NCI-H1436 treated with DMSO at 0.1 percent for 48 hours (cell line): Measurements from ENCODE around the gene ATP13A5.
A peak's percentile ranks its signal among the peaks of the same experiment; 100 is the strongest.

Source experiments
- DNase-seq: peaks from one replicate; lab custom pipeline; 2025; lab: John Stamatoyannopoulos, UW

The ATP13A5 gene

DNA sequence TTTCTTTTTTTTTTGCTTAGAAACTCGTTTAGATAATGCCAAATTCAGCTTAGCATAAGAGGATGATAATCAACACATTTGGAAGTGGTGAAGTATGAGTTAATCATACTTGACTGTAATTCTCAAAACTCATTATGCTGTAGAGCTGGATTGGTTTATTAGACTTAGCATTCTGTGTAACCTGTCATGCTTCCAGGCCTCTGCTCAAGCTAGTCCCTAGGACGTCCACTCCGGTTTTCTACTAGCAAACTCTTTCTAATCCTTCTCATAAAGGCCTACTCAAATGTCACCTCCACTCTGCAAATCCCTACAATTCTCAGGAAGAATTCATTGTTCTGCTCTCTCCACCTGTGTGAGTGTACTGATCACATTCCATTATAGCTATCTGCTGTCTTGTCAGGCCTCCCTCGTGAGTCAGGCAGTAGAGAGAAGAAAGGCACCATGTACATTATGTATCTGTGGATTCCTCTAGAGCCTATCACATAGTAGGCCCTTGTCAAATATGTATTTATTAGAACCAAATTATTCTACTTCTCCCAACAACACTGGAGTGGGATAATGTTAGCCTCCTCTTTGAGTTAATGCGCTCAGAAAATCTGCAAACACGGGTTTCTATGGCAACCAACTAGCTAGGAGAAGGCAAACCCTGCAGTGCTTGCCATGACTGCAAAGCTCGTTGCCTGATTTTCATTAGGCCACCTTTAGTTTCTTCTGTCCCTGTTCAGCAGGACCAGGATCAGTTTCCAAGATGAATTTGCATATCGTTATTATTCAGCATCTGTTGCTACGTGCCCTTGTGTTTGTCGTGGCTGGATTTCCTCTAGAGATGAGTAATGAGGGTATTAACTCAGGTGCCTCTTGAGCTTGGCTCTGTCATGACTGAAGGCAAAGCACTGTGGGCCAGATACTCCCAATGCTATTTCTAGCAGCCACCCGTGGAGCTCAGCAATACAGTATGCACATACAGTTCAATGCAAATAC lies 30.7 kb downstream of the ATP13A5 start:
- DNase-seq, result no peak

DNA sequence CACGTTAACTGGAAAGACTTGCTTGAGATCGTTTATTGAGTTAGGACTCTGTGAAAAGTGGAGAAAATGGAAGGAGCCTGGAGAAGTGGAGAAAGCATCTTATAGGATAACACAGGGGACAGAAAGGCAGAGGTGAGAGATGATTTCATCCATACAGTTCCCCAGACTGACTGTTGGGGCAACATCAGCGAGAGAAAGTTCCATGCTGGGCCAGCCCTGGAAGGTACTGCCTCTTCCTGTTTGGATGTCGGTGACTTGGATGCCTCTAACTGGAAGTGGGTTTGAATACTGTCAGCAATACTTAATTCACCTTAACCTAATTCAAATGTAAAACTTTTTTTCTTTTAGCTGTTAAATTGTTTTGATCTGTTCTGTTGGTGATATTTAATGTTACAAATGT lies 32.3 kb downstream of the ATP13A5 start:
- no peak for DNase-seq

DNA sequence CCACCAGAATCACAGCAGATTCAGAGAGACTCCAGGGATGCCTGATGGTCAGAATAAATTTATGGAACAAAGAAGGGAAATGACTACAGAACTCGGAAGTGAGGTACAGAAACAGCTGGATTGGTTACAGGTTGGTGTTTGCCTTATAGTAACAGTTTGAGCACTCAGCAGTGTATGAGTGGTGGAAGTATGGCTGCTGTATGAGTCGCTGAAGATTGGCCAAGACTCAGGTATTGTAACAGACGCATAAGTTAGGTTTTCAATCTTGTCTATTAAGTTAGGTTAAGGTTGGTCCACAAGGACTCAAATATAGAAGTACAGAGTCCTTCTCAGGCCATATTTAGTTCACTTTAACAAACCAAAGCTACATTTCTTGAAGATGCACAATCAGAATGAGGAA lies 33.1 kb downstream of the ATP13A5 start:
- DNase-seq, result no peak

DNA sequence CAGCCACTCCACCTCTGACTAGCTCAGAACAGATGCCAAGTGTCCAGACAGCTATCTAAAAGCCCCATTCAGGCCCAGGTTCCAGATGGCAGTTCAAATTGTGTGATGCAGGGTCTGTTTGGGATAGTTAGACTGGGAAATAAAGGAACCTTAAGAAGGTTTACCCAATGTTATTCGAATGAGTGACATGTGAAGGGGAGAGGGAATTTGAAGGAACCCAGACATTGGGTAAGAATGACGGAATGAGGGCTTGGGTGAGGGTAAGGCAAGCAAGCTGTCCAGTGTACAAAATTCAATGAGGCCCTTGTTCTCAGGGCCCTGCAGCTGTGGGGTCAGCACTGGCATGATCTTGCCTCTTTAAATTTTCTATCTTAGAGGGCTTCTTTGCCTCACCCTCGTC lies 34.1 kb downstream of the ATP13A5 start:
- DNase-seq, result no peak

DNA sequence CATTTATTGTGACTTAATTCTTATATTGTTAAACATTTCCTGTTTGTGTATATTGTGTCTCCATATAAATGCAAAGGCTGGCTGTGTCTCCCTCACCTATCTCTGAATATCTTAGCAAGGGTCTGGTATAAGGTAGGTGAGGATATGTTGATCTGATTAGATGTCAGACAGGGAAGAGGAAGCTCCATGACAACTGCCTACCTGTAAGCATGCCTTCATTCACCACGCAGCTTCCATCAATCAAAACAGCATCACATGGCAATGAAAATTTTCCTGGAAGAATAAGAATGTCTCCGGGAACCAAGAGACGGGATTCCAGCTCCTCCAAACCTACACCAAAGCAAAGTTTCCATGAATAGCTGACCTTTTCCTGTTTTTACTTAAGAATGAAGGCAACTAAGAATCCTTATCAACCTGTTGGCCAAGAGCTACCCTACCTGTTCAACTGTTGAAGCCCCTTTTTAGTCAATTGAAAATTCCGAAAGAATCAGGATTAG lies 34.8 kb downstream of the ATP13A5 start:
- no peak for DNase-seq

DNA sequence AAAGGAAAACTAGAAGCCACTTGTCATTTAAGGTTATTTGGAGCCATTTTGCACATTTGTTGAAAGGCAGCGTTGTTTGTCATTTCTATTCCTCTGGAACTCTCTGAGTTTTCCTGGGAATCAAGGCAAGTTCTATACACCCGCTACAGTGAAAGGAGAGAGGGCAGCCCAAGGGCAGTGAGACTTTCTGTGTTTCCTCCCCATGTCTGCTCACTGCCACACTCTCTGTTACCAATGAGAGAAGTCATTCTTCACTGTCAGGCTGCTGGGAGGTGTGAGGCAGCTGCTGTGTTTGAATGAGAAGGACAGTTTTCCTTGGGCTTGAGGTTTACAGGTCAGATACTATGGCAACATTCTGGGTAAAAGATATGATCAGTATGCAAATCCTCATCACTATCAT lies 36.0 kb downstream of the ATP13A5 start:
- DNase-seq, result no peak

DNA sequence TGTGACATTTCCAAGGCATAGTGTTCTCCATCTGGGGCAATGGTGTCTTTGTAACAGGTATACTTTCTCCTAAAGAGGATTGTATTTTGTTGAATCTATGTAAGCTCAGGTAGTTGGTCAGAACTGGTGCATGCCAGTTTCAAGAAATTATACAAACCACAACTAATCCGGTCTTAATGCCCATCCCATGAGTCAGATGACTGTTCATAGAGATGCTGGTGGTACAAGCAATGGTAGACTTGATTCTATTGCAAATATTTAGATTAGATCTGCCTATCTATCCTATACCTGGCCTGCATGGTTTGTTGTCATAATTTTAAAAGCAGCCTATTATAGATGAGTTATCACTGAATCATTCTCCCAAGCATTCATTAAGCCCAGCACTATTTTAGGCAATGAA lies 43.5 kb downstream of the ATP13A5 start:
- DNase-seq, result no peak

DNA sequence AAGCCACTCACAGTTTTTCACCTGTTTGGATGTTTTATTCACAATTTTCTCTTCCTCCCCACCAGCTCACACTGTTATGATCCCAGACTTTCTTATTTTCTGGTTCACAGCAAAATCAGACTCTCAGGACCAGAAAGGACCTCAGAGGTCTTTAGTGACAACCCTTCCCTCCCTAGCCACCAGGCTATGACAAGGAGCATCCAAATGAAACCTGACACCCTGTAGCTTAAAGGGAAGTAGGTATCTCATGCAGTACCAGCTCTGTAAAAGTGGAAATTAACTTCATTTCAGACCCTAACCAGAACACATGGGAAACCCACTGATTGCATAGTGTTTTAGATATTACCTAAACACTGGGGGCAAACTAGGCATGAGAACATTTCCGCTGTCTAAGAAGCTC lies 45.3 kb downstream of the ATP13A5 start:
- no peak for DNase-seq

DNA sequence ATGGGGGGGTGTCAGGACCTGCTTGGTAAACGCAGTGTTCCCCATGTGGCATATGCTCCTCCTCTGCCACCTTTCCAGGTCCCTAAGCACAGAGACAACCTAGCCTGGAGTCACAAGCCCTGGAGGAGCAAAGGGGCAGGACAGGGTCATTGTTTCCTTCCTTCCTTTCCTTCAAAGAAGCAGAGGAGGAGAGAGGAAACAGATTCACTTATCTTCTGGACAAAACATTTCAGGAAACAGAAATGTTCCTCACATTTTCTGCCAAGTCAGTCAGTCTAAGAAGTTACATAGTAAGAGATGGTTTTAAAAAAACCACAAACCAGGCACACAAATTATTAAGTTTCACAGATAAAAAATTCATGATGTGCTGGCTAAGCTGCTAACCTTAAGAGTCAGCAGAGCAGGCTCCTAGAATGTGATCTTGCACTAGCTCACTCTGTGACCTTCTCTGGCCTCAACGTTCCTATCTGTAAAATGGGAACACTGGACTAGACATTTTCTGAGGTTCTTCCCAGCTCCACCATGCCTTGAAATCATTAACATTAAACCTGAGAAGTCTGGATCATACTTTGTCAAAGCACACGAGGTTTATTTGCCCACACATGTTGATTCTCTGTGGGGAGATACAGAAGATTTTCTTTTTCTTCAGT lies 47.9 kb downstream of the ATP13A5 start:
- DNase-seq, result no peak

DNA sequence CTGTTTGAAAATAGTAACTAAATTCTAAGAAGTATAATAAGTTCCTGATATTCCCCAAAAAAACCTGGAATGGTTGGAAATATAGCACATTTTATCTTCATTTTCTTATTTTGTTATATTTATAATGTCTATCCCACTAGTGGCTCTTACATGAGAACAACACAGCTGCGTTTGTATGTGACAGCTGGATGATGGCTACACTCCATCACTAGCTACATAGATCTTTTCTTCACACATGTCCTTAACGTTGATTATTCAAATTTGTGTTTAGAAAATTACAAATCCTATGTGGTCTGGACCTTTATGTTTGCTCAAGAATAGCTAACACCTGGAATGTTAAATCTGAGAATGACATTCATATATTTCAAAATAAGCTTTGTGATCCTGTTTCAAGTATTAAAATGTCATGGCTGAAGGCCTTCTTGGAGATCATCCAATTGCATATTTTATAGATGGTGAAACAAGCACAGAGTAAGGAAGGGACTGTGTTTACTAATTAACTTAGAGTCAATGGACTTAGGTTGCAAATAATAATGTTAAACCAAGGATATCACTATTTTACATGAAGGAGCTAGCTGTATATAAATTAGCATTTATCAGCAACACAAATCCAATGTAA lies 60.8 kb downstream of the ATP13A5 start:
- DNase-seq, result no peak

DNA sequence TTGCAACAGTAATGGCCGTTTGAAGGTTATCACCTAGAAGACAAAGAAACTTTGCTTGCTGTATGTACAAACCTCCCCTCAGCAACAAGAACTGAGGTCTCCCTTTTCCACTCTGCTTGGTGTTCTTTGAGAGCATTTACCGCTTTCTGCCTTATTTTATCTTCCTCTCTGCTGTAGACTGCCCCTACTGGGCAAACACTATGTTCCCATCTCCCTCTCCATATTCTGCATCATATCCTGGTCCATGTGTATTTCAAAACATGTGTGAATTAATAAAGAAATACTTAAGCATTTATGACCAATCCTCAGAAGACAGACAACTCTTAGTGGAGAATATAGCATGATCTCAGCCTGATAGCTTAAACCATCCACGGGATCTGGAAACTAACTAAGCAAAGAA lies 64.4 kb downstream of the ATP13A5 start:
- DNase-seq, result no peak

DNA sequence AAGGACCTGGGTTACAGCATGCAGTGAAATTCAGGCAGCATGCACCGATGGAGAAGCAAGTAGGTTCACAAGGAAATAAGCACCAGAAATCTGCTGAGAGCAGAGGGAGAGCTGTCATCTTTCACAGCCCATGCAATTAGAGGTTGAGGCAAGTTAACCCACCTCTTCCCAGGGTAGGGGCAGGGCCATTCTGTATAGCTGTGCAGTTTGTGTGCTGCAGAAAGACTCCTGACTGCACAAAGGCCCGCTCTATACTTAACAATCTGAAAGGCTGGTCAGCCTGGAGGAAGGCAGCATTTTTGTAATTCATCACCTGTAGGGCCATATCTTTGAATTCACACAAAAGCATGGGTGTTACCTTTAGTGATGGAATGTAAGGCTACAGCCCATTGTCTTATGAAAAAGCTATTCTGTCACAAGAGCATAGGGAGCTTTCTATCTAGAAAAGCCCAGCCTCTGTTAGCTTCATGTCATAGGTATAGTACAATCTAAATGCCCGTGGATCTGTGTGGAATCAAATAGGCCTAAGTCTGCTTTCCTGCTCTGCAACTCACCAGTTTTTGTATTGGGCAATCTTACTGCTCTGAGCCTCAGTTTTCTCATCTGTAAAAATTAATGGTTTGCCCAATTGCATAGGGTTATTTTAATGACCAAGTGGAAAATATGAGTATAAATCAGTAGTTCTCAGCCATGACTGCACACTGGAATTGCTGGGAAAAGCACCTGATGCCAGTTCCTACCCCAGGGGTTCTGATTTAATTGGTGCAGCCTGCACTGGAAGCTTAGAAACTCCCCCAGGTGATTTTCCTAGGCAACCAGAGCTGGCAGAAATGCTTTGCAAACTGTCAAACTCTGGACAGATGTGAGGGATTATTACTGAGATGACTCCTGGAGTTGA lies 65.2 kb downstream of the ATP13A5 start:
- DNase-seq, result no peak

DNA sequence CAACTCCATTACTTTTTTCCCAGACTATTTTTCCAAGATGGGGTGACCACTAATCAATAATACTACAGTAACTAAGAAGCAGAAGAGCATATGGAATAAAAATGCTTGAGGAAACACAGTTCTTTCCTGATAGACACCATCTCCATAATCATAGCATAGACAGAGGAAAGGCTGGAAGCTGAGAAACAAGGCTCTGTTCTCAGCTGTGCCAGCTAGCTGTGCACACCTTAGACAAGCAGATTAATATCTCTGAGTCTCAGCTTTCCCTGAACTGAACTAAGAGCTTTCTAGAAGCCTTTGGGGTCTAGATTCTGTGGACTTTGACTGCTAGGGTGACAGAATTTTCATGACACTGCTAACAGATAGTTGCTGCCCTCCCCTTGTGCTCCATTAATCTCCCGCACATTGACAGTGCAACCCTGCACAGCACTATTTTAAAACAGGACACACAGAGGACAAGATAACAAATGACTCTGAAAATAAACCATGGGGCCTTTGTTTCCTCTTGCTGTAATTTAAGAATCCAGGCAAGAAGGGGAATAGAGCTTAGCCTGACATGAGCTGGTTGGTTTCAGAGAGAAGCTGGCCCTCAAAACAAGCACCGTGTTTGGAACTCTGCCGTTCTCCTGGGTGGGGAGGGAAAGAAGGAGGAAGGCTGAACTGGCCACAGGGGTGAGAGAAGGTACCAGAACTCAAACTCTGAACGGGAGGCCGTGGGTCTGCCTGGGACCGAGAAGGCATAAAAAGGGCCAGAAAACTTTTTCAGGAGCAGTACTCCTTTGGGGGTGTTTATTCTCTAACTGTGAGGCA lies 67.4 kb downstream of the ATP13A5 start:
- DNase-seq, result no peak

DNA sequence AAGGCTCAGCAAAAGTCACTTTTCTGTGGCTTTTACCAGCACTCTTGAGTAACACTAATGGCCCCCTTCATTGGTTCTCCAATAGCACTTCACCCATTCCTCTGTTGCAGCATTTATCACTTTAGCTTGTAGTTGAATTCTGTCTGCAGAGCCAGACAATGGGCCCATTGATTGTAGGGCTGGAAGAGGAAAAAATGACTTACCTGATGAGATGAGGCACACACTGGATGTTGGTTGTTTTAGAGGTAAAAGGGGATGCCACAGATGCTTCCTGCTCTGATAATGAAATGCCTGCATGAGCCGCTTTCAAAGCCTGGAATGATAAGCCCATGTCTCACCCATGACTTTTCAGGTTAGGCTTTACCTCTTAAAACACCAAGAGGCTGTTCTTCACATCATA lies 73.2 kb downstream of the ATP13A5 start:
- no peak for DNase-seq

DNA sequence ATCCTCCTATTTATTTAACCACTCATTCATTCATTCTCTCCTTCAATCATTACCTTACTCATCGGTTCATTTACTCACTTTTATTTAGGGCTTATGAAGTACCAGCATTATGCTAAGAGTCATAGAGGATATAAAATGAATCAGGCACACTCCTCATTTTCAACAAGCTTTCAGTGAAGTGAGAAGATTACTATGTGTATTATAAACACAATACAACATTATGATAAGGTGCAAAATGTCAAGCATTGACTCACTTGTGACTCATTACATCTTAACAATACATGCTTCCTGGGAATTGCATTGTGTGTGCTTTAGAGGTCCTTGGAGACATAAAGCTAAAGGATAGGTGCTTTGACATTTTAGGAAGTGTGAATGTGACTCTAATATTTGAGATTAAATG lies 77.1 kb downstream of the ATP13A5 start:
- peak; percentile 42 for DNase-seq

DNA sequence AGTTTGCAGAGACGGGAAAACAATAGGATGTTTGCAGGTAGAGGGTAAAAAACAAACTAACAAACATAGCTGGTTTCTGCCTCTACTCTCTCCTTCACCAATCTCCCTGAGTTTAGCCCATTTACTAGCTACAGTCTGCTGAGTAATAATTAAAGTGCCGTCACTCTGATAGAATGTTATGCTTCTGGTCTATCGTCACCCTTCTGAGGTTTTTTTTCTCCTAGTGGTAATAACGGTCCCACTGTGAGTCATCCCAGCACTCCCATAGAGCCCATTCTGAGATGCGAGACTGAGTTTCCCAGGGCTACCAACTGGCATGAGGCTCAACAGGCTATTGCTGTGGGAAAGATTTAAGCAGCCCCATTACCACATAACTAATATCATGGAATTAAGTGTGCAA lies 81.1 kb downstream of the ATP13A5 start:
- DNase-seq, result no peak

DNA sequence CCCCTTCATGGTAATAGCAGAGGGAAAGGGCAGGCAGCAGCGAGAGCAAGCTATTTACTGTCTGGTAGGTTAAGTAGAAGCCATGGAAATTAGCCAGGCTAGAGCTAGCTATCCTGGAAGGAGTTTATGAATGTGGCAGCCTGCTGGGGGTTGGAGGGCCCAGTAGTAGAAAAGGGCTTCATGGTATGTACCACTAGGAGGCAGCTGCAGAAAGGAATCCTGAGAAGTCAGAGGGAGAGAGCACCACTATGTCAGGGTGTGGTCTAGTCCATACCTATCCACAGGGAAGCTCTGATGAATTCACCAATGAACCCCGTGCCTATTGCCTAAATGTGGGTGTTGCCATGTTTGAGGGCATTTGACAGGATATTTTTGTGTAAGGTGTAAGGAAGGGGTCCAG lies 82.6 kb downstream of the ATP13A5 start:
- DNase-seq, result no peak

DNA sequence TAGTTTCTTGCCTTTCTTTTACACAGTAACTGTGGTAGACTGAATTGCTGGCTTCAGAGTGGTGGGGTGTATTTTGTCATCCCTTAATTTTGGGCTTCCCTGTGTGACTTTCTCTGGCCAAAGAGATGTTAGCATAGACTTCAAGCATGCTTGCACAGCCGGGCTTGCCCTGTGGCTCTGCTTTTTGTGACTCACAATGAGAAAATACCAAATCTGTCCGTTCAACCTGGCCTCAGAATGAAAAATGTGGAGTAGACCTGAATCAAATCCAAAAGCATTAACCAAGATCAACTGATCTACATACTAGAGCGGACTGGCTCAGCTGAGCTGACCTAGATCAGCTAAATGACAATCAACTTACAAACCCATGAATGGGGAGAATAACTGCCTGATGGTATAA lies 86.2 kb downstream of the ATP13A5 start:
- no peak for DNase-seq

DNA sequence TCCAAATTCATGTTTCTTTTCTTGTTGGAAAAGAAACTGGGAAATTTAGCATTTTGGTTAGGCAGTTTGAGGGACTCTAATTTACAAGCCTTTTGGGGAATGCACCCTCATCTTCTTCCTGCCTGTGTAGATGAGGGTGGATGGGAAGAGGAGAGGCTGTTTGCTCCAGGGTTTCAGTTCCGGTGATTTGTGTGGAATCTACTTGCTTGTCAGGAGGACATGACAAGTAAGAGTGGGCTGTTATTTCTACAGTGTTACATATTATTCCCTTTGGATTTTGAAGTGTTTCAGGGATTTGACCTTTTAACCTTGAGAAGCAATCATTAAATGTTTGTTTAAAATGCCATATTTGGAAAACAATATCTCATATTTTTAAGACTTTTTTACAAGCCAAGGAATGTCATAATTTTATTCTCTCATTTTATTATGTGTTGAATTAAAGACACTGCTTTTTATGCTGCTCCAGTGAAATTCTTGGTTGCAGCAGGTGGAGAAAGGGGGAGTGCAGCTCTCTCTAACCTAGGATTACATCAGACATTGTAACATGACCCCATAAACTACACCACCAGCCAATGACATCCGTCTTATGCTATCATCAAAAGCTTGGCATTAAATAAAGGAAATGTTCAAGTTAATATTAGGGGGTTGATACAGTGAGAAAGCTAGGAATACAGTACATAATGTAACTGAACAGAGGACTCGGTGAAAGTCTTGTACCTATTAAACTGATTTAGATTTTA lies 107.3 kb downstream of the ATP13A5 start:
- no peak for DNase-seq

DNA sequence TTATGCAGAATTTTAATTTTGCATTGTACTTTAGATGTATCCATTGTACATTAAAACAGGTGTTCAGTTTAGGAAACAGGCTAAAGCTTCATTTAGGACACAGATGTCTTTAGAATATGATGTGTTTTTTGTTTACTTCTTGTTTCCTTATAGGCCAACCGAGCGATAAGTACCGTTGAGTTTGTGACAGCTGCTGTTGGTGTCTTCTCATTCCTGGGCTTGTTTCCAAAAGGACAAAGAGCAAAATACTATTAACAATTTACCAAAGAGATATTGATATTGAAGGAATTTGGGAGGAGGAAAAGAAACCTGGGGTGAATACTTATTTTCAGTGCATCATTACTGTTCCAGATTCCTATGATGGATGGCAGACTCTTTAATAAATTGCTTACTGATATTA lies 108.1 kb downstream of the ATP13A5 start:
- DNase-seq, result no peak
